GM12872 (cell line): ENCODE results near the gene TNS3.

Experiments
- TF ChIP-seq, protein P1 (sequence below): IDR thresholded peaks from 3 replicates; pipeline ENCODE4 v1.5.1; 2011; ENCODE audit warnings: low read depth, mild to moderate bottlenecking, low read length, moderate library complexity; ENCODE audit not compliant: insufficient read depth

TNS3 gene

DNA sequence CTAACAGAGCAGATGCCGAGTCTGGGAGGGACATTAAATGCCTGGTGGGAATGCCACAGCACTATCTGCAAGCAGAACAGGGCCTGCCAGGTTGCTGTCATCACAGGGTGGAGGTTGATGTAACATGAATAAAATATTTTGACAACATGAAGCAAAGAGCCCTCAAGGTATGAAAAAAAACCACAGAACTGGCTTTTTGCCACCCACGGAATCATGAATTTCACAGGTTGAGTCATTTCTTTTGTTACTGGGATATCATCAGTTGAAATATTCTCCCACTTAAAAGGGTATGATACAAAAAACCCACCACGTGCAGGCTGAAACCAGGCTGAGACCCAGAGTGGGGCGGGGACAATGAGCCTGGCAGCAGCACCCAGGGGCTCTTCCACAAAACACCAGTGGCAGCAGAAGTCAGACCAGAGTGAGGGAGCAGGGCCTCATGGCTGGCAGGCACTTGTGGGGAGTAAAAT is 220.1 kb downstream of the TNS3 start:
- TF ChIP-seq, protein P1, sequence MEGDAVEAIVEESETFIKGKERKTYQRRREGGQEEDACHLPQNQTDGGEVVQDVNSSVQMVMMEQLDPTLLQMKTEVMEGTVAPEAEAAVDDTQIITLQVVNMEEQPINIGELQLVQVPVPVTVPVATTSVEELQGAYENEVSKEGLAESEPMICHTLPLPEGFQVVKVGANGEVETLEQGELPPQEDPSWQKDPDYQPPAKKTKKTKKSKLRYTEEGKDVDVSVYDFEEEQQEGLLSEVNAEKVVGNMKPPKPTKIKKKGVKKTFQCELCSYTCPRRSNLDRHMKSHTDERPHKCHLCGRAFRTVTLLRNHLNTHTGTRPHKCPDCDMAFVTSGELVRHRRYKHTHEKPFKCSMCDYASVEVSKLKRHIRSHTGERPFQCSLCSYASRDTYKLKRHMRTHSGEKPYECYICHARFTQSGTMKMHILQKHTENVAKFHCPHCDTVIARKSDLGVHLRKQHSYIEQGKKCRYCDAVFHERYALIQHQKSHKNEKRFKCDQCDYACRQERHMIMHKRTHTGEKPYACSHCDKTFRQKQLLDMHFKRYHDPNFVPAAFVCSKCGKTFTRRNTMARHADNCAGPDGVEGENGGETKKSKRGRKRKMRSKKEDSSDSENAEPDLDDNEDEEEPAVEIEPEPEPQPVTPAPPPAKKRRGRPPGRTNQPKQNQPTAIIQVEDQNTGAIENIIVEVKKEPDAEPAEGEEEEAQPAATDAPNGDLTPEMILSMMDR = no peak

DNA sequence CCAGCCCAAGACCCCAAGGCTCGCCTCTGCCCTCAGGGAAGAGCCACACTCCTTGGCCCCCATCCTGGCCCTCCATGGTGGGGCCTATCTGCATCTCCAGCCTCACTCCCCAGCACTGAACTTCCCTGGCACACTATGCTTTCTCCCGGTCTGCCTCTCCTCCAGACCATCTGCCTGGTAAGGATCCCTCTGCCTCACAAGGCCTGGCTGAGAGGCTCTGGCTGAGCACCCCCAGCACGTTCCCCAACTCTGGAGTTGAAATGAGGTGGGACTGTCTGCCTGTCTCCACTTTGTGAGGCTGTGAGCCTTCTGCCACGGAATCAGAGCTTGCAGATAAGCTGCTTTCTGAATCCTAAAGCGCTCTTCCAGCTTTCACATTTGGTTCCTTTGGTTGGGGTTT is 220.7 kb downstream of the TNS3 start:
- TF ChIP-seq, protein P1 = no peak

DNA sequence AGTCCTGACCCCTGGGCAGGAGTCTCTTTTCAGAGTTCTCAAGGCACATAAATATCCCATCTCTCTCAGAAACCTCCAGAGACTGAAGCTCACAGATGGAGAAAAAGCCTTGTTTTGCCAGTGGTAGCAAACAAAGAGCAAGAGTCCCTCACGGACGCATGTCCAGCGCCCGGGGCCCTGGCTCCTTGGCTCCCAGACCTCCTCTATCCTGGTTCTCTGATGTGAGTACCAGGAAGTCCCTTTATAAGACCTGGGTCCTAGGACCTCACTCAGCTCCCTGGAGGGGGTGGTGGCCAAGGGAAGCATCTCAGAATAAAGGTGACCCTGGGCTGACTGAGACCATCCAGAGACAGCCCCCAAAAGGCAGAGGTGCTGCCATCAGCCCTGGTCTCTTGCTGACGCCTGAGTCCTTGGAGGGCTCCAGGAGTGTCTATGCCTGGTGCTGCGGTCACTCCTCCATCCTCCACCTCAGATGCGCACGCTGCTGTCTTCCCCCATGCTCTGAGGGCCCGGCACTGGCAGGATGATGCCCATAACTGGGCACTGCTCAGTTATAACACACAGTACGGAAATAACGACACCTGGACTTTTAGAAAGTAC is 221.5 kb downstream of the TNS3 start:
- TF ChIP-seq, protein P1 = no peak

GRCh38 chr7:47358944-47359588 is 222.8 kb downstream of the TNS3 start:
- TF ChIP-seq, protein P1 = no peak

DNA sequence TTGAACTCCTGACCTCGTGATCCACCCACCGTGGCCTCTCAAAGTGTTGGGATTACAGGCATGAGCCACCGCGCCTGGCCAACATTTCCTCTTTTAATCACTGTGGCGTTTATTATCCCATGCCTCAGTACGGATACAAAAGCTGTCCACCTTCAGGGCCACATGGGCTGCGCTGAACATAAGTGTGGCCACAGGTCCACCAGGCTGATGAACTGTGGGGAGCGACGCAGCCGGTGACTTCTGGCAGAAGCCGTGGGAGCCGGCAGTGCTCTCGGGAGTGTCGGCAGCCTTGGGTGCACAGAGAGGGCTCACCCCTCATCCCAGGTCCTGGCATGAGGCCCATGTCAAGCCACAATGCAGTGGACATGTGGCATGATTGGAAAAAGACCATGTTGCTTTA is 223.6 kb downstream of the TNS3 start:
- TF ChIP-seq, protein P1 = no peak

GRCh38 chr7:47357863-47358262 is 224.0 kb downstream of the TNS3 start:
- TF ChIP-seq, protein P1 = no peak

- TF ChIP-seq, protein P1 = no peak
Observed at GRCh38 chr7:47357361-47357760, 224.6 kb downstream of the TNS3 start.
